Gastrocnemius medialis (tissue), 4 donors: ENCODE results near the gene WDR41.

Source experiments
- CTCF ChIP-seq, 5 experiments: fragments of 450-650 bp in 3 of 5; fragments of 200-600 bp in 2 of 5; sonication (generic) in 2 of 5; IDR thresholded peaks in 4 of 5; conservative IDR thresholded peaks in 1 of 5; 1 replicate in 4 of 5; 2 replicates in 1 of 5; pipeline ENCODE4 v1.5.1; 2016 to 2019; ENCODE audit warnings: antibody characterized with exemption in 5 of 5, mild to moderate bottlenecking in 3 of 5, moderate library complexity in 3 of 5
- POLR2A ChIP-seq, 2 donors: fragments of 450-650 bp; IDR thresholded peaks; one replicate each; pipeline ENCODE4 v1.6.1; 2017; ENCODE audit warnings: antibody characterized with exemption in 2 of 2, mild to moderate bottlenecking in 2 of 2, moderate library complexity in 2 of 2

GRCh38 chr5:77531297-77531696 lies 39.2 kb upstream of the WDR41 start:
- TF ChIP-seq CTCF (IDR thresholded peaks at IDR 0.05 in 4 of 5, conservative IDR thresholded peaks at IDR 0.05 in 1 of 5) (no peak), POLR2A (IDR thresholded peaks at IDR 0.05) (no peak)
